ENCODE results near the gene DLEC1. TPM values are rescaled to one million over a fixed set of nuclear protein-coding genes. Genes with fewer than 3 reads are reported as not detected.
A peak's percentile ranks its signal among the peaks of the same experiment; 100 is the strongest.

Gene DLEC1
- total and polyA plus RNA-seq, 3 experiments from 2014 or later: 0.56 to 1.3 (median 1.0) TPM

DNA sequence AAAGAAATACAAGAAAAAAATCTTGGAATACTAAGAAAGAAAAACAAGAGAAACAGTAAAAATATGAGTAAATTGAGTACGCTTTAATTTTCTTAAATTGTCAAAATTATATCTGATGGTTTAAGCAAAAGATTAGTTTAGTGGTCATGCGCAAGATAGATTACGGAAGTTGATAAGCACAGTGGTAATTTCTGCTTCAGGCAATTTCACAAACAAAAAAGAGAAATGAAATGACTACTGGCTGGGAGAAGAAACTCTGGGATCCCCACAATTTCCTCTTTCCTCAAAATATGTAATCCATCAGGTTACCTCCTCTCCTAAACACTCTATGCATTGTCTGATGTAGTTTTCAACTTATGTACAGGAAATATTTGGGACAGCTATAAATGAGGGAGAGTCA, 108.4 kb downstream of the DLEC1 start:
- Mint-ChIP-seq H3K36me3 (peaks cover 3 to 23% (median 4%) of the 10 kb centered on the region in 3 donors), H3K27ac (peak overlapping the region in 1 of 8 donors; percentile 15), H3K27me3 (no peaks in the 10 kb centered on the region), H3K4me3 (no peak overlapping the region), H3K4me1 (peaks cover 17 to 25% (median 25%) of the 10 kb centered on the region in 3 donors), H3K9me3 (peaks cover 13 to 21% (median 18%) of the 10 kb centered on the region in 5 donors)
- no peaks in the 10 kb centered on the region for H3K36me3 ChIP-seq (ENCODE audit: insufficient read depth, low read length)
- ChIA-PET POLR2A (no interaction called here), CTCF (interaction anchor here (1.2 kb wide), 1 partner anchor 105 kb away, joined by 3 read pairs; no protein-coding TSS in a partner anchor)
- H3K9me3 ChIP-seq (ENCODE audit: low read length): peaks cover 11% of the 10 kb centered on the region
- H3K4me1 ChIP-seq (ENCODE audit: insufficient read depth, low read length): peaks cover 13% of the 10 kb centered on the region
- DNase-seq: no peak
- H3K27me3 ChIP-seq (ENCODE audit: insufficient read depth, low read length, poor library complexity, severe bottlenecking): no peaks in the 10 kb centered on the region
- no peak overlapping the region for H3K27ac ChIP-seq (ENCODE audit: low read depth, low read length)
- no peak overlapping the region for H3K4me3 ChIP-seq (ENCODE audit: low read length)

- Mint-ChIP-seq H3K4me3 (no peak overlapping the region), H3K27me3 (no peaks in the 10 kb centered on the region), H3K9me3 (peaks cover 13 to 21% (median 18%) of the 10 kb centered on the region in 5 donors), H3K27ac (no peak overlapping the region), H3K4me1 (peaks cover 19 to 32% (median 30%) of the 10 kb centered on the region in 3 donors), H3K36me3 (peaks cover 0 to 23% (median 4%) of the 10 kb centered on the region in 3 donors)
- H3K4me1 ChIP-seq (ENCODE audit: insufficient read depth, low read length): peaks cover 13% of the 10 kb centered on the region
- ChIA-PET CTCF (interaction anchor here (1.2 kb wide), 1 partner anchor 104 kb away, joined by 3 read pairs; no protein-coding TSS in a partner anchor), POLR2A (no interaction called here)
- H3K4me3 ChIP-seq (ENCODE audit: low read length): no peak overlapping the region
- H3K27me3 ChIP-seq (ENCODE audit: insufficient read depth, low read length, poor library complexity, severe bottlenecking): no peaks in the 10 kb centered on the region
- peaks cover 11% of the 10 kb centered on the region for H3K9me3 ChIP-seq (ENCODE audit: low read length)
- no peaks in the 10 kb centered on the region for H3K36me3 ChIP-seq (ENCODE audit: insufficient read depth, low read length)
- no peak overlapping the region for H3K27ac ChIP-seq (ENCODE audit: low read depth, low read length)
- no peak for DNase-seq
Observed at GRCh38 chr3:38148311-38148882, 109.4 kb downstream of the DLEC1 start.

GRCh38 chr3:38149708-38150107, 110.7 kb downstream of the DLEC1 start:
- peaks cover 11% of the 10 kb centered on the region for H3K9me3 ChIP-seq (ENCODE audit: low read length)
- H3K9me3 Mint-ChIP-seq: peaks cover 13 to 21% (median 18%) of the 10 kb centered on the region in 5 donors
- DNase-seq: no peak
- H3K36me3 ChIP-seq (ENCODE audit: insufficient read depth, low read length): no peaks in the 10 kb centered on the region
- ChIA-PET POLR2A (no interaction called here), CTCF (no interaction called here)
- H3K36me3 Mint-ChIP-seq: peaks cover 0 to 23% (median 4%) of the 10 kb centered on the region in 3 donors
- no peak overlapping the region for H3K4me3 ChIP-seq (ENCODE audit: low read length)
- peaks cover 19 to 32% (median 30%) of the 10 kb centered on the region in 3 donors for H3K4me1 Mint-ChIP-seq
- H3K27me3 Mint-ChIP-seq: no peaks in the 10 kb centered on the region
- H3K4me3 Mint-ChIP-seq: no peak overlapping the region
- no peaks in the 10 kb centered on the region for H3K27me3 ChIP-seq (ENCODE audit: insufficient read depth, low read length, poor library complexity, severe bottlenecking)
- peak overlapping the region in 4 of 8 donors; percentile 24 to 91 (median 56) for H3K27ac Mint-ChIP-seq
- H3K4me1 ChIP-seq (ENCODE audit: insufficient read depth, low read length): peaks cover 13% of the 10 kb centered on the region
- H3K27ac ChIP-seq (ENCODE audit: low read depth, low read length): peak overlapping the region; percentile 12

DNA sequence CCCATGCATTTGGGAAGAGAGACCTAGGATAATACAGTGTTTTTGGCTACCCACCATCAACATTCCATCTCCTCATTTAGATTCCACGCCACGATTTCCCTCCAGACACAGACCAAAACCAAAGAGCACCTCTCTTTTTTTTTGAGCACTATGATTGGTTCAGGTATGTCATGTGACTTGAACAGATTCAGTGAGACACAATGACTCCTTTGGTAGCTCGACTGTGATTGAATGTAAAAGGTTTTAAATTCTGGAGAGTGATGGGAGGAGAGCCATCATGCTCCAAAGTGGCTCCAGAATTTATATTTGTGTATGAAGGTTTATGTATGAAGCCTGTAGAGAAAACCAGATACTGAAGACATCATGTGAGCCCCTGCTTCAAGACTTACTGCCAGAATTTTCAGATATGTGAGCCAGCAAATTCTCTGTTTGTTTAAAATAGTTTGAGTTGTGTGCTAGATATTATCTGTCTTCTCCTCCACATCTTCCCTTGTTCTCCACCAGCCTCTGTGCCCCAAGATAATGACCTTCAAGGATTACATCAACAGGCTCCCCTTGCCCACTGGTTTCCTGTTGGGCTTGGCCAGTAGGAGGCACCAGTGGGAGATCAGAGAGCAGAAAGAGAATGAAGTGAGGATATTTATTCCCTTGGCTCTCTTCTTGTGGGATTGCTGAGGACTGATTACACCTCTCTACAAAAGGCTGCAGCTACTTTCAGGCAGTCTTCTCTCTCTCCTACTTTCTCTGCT, 111.9 kb downstream of the DLEC1 start:
- H3K27me3 ChIP-seq (ENCODE audit: insufficient read depth, low read length, poor library complexity, severe bottlenecking): no peaks in the 10 kb centered on the region
- Mint-ChIP-seq H3K4me3 (no peak overlapping the region), H3K9me3 (peaks cover 5 to 16% (median 13%) of the 10 kb centered on the region in 5 donors), H3K27me3 (no peaks in the 10 kb centered on the region), H3K4me1 (peaks cover 19 to 32% (median 30%) of the 10 kb centered on the region in 3 donors), H3K36me3 (peaks cover 0 to 17% (median 4%) of the 10 kb centered on the region in 3 donors), H3K27ac (peak overlapping the region; percentile 26 to 96 (median 89))
- ChIA-PET CTCF (no interaction called here), POLR2A (no interaction called here)
- peaks cover 13% of the 10 kb centered on the region for H3K4me1 ChIP-seq (ENCODE audit: insufficient read depth, low read length)
- no peak overlapping the region for H3K4me3 ChIP-seq (ENCODE audit: low read length)
- peaks cover 10% of the 10 kb centered on the region for H3K9me3 ChIP-seq (ENCODE audit: low read length)
- H3K36me3 ChIP-seq (ENCODE audit: insufficient read depth, low read length): no peaks in the 10 kb centered on the region
- DNase-seq: no peak
- peak overlapping the region; percentile 52 for H3K27ac ChIP-seq (ENCODE audit: low read depth, low read length)

DNA sequence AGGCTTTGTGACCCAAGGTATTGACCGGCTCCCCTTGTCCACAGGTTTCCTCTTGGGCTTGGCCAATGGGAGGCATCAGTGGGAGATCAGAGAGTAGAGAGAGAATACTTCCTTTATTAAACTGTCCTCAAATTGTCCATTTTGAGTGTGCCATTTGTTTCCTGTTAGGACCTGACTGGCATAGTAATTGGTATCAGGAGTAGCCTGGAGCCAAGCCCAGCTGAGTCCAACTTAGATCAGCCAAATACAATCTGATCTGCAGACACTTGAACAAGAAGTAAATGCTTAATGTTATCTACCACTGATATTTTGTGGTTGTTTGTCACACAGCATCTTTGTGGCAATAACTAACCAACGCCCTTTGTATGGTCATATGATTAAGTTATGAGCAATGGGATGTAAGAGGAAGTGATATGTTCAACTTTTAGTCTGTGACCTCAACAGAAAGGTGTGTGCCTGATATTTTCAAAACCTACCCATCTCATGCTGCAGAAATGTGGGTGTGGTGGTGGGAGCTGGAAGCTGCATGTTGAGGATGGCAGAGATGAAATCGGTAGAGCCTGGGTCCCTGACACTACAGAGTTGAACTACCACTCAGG, 112.8 kb downstream of the DLEC1 start:
- peaks cover 0 to 9% (median 0%) of the 10 kb centered on the region in 3 donors for H3K36me3 Mint-ChIP-seq
- CTCF ChIA-PET: interaction anchor here (1.0 to 1.9 kb wide), 2 partner anchors 13 to 34 kb away, joined by 3 to 7 read pairs; no protein-coding TSS in a partner anchor
- H3K4me1 ChIP-seq (ENCODE audit: insufficient read depth, low read length): peaks cover 13% of the 10 kb centered on the region
- peak overlapping the region; percentile 52 for H3K27ac ChIP-seq (ENCODE audit: low read depth, low read length)
- H3K4me3 Mint-ChIP-seq: peak overlapping the region in 4 of 7 donors; percentile 0 to 68 (median 24)
- no peaks in the 10 kb centered on the region for H3K36me3 ChIP-seq (ENCODE audit: insufficient read depth, low read length)
- POLR2A ChIA-PET: interaction anchor here (1.0 kb wide), 1 partner anchor 13 kb away, joined by 3 read pairs; the partner anchor contains the start of gene OXSR1
- H3K4me3 ChIP-seq (ENCODE audit: low read length): no peak overlapping the region
- DNase-seq: peak in 1 of 5 donors; percentile 46
- H3K27me3 Mint-ChIP-seq: no peaks in the 10 kb centered on the region
- peaks cover 19 to 32% (median 30%) of the 10 kb centered on the region in 3 donors for H3K4me1 Mint-ChIP-seq
- H3K27me3 ChIP-seq (ENCODE audit: insufficient read depth, low read length, poor library complexity, severe bottlenecking): no peaks in the 10 kb centered on the region
- peaks cover 3% of the 10 kb centered on the region for H3K9me3 ChIP-seq (ENCODE audit: low read length)
- peaks cover 0 to 10% (median 6%) of the 10 kb centered on the region in 5 donors for H3K9me3 Mint-ChIP-seq
- peak overlapping the region; percentile 26 to 96 (median 89) for H3K27ac Mint-ChIP-seq

- POLR2A ChIA-PET: interaction anchor here (0.6 to 1.6 kb wide), 3 partner anchors 12 to 16 kb away, joined by 3 to 4 read pairs (median 3); partner anchors contain the start of genes ACAA1 and OXSR1
- no peak for DNase-seq
- H3K9me3 Mint-ChIP-seq: peaks cover 0 to 2% (median under 1%) of the 10 kb centered on the region in 5 donors
Observed at GRCh38 chr3:38152609-38153008, 113.6 kb downstream of the DLEC1 start.

DNA sequence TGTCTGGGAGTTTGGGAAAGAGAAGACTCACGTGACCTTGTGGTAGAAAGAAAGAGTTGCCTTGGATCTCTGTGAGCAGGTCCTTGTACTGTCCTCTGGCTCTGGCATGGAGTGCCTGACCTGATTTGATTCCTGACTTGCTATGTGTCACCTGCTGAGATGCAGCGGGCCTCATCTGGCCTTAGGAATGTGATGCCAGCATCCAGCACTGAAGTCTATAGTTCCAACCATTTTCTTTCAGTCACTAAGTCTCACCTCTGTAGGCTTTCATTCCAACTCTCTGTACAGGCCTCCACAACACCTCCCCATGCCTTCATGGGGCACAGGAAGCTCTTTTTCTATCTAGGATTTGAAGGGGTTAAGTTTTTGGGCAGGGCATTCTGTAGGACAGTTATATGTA, 114.2 kb downstream of the DLEC1 start:
- no peaks in the 10 kb centered on the region for H3K36me3 Mint-ChIP-seq
- no peaks in the 10 kb centered on the region for H3K9me3 Mint-ChIP-seq
- H3K4me3 Mint-ChIP-seq: no peak overlapping the region
- peaks cover 17 to 30% (median 27%) of the 10 kb centered on the region in 3 donors for H3K4me1 Mint-ChIP-seq
- no peaks in the 10 kb centered on the region for H3K36me3 ChIP-seq (ENCODE audit: insufficient read depth, low read length)
- H3K27ac Mint-ChIP-seq: peak overlapping the region in 3 of 8 donors; percentile 17 to 68 (median 59)
- H3K27me3 ChIP-seq (ENCODE audit: insufficient read depth, low read length, poor library complexity, severe bottlenecking): no peaks in the 10 kb centered on the region
- POLR2A ChIA-PET: interaction anchor here (0.6 to 1.6 kb wide), 2 partner anchors 12 to 16 kb away, joined by 3 to 4 read pairs; partner anchors contain the start of genes ACAA1 and OXSR1
- no peak for DNase-seq
- peaks cover 13% of the 10 kb centered on the region for H3K4me1 ChIP-seq (ENCODE audit: insufficient read depth, low read length)
- CTCF ChIA-PET: interaction anchor here (1.0 to 1.9 kb wide), 2 partner anchors 11 to 13 kb away, joined by 3 to 7 read pairs; no protein-coding TSS in a partner anchor
- no peak overlapping the region for H3K27ac ChIP-seq (ENCODE audit: low read depth, low read length)
- no peak overlapping the region for H3K4me3 ChIP-seq (ENCODE audit: low read length)
- no peaks in the 10 kb centered on the region for H3K9me3 ChIP-seq (ENCODE audit: low read length)
- no peaks in the 10 kb centered on the region for H3K27me3 Mint-ChIP-seq

More at GRCh38 chr3:38152609-38153008, 113.6 kb downstream of the DLEC1 start:
- Mint-ChIP-seq H3K27me3 (no peaks in the 10 kb centered on the region), H3K27ac (peak overlapping the region in 5 of 8 donors; percentile 10 to 90 (median 40)), H3K36me3 (peaks cover 0 to under 1% (median 0%) of the 10 kb centered on the region in 3 donors), H3K4me1 (peaks cover 19 to 31% (median 30%) of the 10 kb centered on the region in 3 donors), H3K4me3 (peak overlapping the region in 1 of 7 donors; percentile 48)
- CTCF ChIA-PET: interaction anchor here (1.0 to 1.9 kb wide), 2 partner anchors 12 to 35 kb away, joined by 3 to 7 read pairs; no protein-coding TSS in a partner anchor
- H3K36me3 ChIP-seq (ENCODE audit: insufficient read depth, low read length): no peaks in the 10 kb centered on the region
- H3K9me3 ChIP-seq (ENCODE audit: low read length): no peaks in the 10 kb centered on the region
- H3K4me3 ChIP-seq (ENCODE audit: low read length): no peak overlapping the region
- H3K4me1 ChIP-seq (ENCODE audit: insufficient read depth, low read length): peaks cover 13% of the 10 kb centered on the region
- no peak overlapping the region for H3K27ac ChIP-seq (ENCODE audit: low read depth, low read length)
- H3K27me3 ChIP-seq (ENCODE audit: insufficient read depth, low read length, poor library complexity, severe bottlenecking): no peaks in the 10 kb centered on the region
